ENCODE data around the gene RARB.

DNA sequence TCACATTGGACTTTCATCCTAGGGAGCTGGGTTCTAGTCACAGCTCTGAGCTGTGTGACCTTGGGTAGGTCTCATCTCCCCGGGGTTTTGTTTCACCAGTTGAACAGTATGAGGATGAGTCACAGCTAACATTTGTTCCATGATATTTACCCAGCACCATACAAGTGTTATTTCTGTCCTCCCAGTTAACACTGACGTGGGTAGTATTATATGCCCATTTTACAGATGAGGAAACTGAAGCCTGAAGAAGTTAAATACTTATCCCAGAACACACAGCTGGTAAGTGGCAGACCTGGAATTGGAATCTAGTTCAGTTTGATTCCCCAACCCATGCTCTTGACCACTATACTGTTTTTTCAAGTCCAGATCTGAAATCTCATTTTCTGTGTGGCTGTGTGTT is 908 bp upstream of the RARB start:
- TF ChIP-seq, protein P1, sequence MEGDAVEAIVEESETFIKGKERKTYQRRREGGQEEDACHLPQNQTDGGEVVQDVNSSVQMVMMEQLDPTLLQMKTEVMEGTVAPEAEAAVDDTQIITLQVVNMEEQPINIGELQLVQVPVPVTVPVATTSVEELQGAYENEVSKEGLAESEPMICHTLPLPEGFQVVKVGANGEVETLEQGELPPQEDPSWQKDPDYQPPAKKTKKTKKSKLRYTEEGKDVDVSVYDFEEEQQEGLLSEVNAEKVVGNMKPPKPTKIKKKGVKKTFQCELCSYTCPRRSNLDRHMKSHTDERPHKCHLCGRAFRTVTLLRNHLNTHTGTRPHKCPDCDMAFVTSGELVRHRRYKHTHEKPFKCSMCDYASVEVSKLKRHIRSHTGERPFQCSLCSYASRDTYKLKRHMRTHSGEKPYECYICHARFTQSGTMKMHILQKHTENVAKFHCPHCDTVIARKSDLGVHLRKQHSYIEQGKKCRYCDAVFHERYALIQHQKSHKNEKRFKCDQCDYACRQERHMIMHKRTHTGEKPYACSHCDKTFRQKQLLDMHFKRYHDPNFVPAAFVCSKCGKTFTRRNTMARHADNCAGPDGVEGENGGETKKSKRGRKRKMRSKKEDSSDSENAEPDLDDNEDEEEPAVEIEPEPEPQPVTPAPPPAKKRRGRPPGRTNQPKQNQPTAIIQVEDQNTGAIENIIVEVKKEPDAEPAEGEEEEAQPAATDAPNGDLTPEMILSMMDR (conservative IDR thresholded peaks at IDR 0.05; ENCODE audit: low read depth, low read length) = no peak
- no peak for TF ChIP-seq EZH2 (IDR thresholded peaks at IDR 0.05; ENCODE audit: low read length, unreplicated experiment)

Measured in PC-3 (cell line).